Measurements from ENCODE around the gene TMEM140.

The TMEM140 gene

DNA sequence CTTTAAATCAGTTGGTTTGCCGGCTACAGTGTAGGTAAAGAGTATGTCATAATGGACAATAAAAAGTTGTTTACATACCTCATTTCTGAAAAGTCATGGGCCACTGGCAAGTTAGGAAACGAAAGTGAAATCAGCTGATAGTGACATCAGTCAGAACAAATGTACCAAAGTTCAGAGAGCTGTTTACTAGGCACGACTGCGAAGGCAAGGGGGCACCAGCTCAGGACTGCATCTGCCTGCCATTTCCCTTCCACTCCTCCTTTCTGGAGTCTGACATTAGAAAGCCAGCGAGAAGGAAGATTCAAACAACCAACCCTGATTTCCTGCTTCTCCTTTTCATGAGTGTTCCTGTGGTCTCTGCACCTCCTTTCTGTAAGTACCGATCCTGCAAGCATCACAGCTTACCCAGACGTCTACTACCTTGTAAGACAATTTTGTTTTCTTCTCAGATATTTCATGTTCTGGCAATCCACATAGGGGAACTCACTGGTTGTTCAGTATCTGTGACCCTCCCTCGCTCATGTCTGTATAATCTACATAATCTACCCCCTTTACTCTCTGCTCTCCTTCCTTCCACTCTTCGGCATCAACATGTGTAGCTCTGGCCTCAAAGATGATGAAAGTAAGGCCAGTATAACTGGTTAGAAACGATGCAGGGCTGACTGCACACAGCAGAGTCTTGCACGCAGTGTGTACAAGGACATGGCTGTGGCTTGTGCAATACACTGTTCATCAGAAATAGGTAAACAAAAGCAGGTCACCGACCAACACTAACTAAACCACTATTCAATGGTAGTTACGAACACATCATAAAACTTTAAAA, at the start of gene TMEM140:
TSS of gene TMEM140 (plus strand) at position 174 of the 823 bp plus-strand sequence. CDS start 16,370 bp downstream, outside the sequence.
- TF ChIP-seq, protein P1, sequence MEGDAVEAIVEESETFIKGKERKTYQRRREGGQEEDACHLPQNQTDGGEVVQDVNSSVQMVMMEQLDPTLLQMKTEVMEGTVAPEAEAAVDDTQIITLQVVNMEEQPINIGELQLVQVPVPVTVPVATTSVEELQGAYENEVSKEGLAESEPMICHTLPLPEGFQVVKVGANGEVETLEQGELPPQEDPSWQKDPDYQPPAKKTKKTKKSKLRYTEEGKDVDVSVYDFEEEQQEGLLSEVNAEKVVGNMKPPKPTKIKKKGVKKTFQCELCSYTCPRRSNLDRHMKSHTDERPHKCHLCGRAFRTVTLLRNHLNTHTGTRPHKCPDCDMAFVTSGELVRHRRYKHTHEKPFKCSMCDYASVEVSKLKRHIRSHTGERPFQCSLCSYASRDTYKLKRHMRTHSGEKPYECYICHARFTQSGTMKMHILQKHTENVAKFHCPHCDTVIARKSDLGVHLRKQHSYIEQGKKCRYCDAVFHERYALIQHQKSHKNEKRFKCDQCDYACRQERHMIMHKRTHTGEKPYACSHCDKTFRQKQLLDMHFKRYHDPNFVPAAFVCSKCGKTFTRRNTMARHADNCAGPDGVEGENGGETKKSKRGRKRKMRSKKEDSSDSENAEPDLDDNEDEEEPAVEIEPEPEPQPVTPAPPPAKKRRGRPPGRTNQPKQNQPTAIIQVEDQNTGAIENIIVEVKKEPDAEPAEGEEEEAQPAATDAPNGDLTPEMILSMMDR (IDR thresholded peaks at IDR 0.05; ENCODE audit: low read depth, low read length), result no peak
- peak within 1 kb of the TSS; percentile 59 for H3K4me3 ChIP-seq (ENCODE audit: low read depth, low read length)

DNA sequence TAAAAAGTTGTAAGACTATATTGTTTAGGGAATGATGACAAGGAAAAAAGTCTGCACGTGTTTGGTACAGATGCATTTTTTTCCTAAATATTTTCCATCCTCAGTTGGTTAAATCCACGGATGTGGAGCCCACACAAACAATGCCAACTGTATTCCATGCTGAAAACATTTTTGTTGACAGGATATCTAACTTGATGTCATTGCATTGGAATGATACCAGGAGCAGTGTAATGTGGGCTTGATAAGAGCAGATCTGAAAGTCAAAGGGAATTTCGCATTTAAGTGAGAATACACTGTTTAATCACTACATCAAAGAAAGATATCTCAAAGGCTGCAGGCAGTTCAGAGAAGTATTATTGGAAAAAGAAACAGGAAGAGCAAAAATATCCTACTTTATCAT, 49.5 kb upstream of the TMEM140 start:
- no peak overlapping the region for H3K4me3 ChIP-seq (ENCODE audit: low read depth, low read length)
- TF ChIP-seq, protein P1 (IDR thresholded peaks at IDR 0.05; ENCODE audit: low read depth, low read length), result no peak

DNA sequence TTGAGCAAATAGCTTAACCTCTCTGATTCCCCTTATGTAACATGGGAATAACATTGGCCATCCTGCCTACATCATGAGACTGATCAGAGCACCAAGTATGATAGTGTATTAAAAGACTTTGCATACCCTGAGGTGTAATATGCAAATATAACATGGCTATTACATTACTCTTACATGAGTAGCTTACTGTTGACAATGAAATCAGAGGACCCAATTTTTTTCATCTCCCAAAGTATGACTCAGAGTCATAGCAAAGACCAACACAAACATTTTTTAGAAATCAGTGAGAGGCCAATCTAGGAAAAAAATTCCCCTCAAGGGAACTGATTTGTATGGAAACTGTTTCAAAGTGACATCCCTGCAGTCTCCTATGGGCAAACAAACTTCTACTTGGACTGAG, 47.0 kb upstream of the TMEM140 start:
- no peak overlapping the region for H3K4me3 ChIP-seq (ENCODE audit: low read depth, low read length)
- TF ChIP-seq, protein P1 (IDR thresholded peaks at IDR 0.05; ENCODE audit: low read depth, low read length), result no peak

DNA sequence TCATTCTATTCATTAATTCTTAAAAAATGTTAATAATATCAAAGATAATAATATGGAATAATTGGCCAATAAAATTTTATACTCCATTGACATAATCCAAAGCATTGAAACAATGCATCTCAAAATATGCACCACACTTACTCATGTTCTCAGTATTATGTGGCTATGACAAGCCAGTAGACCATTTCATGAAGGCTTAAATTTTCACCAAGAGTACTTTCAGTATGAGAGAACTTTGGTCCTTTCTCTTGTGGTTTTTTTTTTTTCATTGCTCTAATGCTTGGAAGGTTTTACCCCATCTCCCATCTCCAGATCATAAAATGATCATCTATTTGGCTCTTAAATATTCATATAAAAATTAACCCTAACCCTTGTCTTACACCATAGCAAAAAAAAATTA, 45.5 kb upstream of the TMEM140 start:
- no peak overlapping the region for H3K4me3 ChIP-seq (ENCODE audit: low read depth, low read length)

DNA sequence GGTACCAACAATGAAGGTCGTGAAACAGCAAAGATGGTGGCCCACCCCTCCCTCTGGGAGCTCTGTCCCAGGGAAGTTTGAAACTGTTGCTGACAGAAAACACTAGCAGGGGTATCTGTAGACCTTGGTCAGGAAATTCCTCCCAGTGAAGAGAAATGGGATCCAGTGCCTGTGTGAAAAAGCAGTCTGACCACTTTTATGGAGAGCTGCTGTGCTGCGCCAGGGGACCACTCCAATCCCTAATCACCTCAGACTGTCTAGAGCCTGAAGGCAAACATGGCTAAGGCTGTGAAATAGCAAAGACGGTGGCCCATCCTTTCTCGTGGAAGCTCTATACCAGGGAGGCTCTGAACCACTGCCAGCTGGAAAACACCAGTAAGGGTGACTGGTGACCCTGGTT, 38.3 kb upstream of the TMEM140 start:
- TF ChIP-seq, protein P1 (IDR thresholded peaks at IDR 0.05; ENCODE audit: low read depth, low read length), result no peak
- no peak overlapping the region for H3K4me3 ChIP-seq (ENCODE audit: low read depth, low read length)

More for the DNA sequence above, 45.5 kb upstream of the TMEM140 start:
- TF ChIP-seq, protein P1 (IDR thresholded peaks at IDR 0.05; ENCODE audit: low read depth, low read length), result no peak

DNA sequence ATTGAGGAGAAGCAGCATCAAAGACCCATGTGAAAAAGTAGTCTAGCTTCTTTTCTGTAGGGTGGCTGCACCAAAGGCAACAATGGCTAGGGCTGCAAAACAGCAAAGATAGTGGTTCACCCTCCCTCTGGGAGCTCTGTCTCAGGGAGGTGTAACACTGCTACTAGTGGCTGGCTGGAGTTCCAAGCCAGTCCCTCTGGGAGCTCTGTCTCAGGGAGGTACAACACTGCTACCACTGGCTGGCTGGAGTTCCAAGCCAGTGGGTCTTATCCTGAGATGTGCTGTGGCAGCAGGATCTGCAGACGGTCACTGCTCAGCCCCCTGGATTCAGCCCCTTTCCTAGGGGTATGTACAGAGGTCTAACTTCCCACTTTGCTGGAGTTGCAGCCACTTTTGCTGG, 37.9 kb upstream of the TMEM140 start:
- no peak overlapping the region for H3K4me3 ChIP-seq (ENCODE audit: low read depth, low read length)

DNA sequence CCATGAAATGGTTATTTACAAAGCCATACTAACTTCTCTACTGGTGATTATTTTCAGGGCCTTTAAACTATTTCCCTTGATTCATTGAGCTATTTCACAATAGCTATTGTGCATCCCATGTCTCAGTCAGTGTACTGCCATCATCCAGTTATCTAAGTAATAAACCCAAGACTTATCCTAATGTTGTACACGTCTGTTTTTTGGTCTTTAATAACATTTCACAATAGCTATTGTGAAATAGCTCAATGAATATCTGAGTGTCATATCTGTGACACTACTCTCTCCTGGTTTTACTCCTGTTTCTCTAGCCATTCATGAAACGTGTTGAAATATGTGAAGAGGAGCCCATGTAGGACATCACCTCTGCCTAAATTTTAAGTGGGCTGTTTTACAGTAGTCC, 36.5 kb upstream of the TMEM140 start:
- TF ChIP-seq, protein P1 (IDR thresholded peaks at IDR 0.05; ENCODE audit: low read depth, low read length), result no peak
- no peak overlapping the region for H3K4me3 ChIP-seq (ENCODE audit: low read depth, low read length)

More for the DNA sequence above, 37.9 kb upstream of the TMEM140 start:
- TF ChIP-seq, protein P1 (IDR thresholded peaks at IDR 0.05; ENCODE audit: low read depth, low read length), result no peak

Measured in WI38 (cell line).